Vagina (tissue), 2 donors: ENCODE results near the gene WDR7. TPM values are rescaled to one million over a fixed set of nuclear protein-coding genes. Genes with fewer than 3 reads are reported as not detected.

Source experiments
- DNase-seq, 2 donors: peaks; one replicate each; pipeline ENCODE4 v3.0.0-alpha.2; 2017; ENCODE audit errors: extremely low spot score in 2 of 2
- H3K27ac ChIP-seq: fragments of 200-600 bp; sonication (generic); one replicate; pipeline ENCODE4 v1.5.1; 2019
- H3K27me3 ChIP-seq: fragments of 200-600 bp; sonication (generic); one replicate; pipeline ENCODE4 v1.5.1; 2019
- H3K36me3 ChIP-seq, 2 donors: fragments of 200-600 bp; sonication (generic); one replicate each; pipeline ENCODE4 v1.5.1; 2017 to 2019
- H3K4me1 ChIP-seq: fragments of 200-600 bp; sonication (generic); one replicate; pipeline ENCODE4 v1.5.1; 2019
- H3K4me3 ChIP-seq, 2 donors: fragments of 200-600 bp; sonication (generic); 1 replicate in 1 of 2; 2 replicates in 1 of 2; pipeline ENCODE4 v1.5.1; 2016 to 2019
- H3K9me3 ChIP-seq: fragments of 200-600 bp; sonication (generic); one replicate; pipeline ENCODE4 v1.5.1; 2019
- CTCF ChIP-seq, 3 experiments: fragments of 450-650 bp in 2 of 3; fragments of 200-600 bp in 1 of 3; sonication (generic) in 1 of 3; IDR thresholded peaks; one replicate each; pipeline ENCODE4 v1.5.1; 2017 to 2019; ENCODE audit warnings: antibody characterized with exemption in 3 of 3, mild to moderate bottlenecking in 2 of 3, moderate library complexity in 2 of 3
- POLR2A ChIP-seq, 2 donors: fragments of 450-650 bp; IDR thresholded peaks; one replicate each; pipeline ENCODE4 v1.6.1; 2017; ENCODE audit warnings: antibody characterized with exemption in 2 of 2, mild to moderate bottlenecking in 2 of 2, moderate library complexity in 2 of 2
- POLR2AphosphoS5 ChIP-seq, 2 donors: sonication (generic); formaldehyde crosslinking; IDR thresholded peaks; one replicate each; pipeline ENCODE4 v1.9.0; 2017; ENCODE audit warnings: antibody characterized with exemption in 2 of 2, mild to moderate bottlenecking in 2 of 2, low read depth in 1 of 2; ENCODE audit not compliant: insufficient read depth in 1 of 2
- intact Hi-C: fragments of 100-400 bp; cut with DNase I; formaldehyde crosslinking; loops from one replicate; pipeline ENCODE4 v1.15.1; 2023
- total RNA-seq: library from RNA; depleted of rRNA; stranded (reverse); fragments of >200 nt; gene quantifications from one replicate; pipeline ENCODE4 v1.2.3, GENCODE V29; 2016

The WDR7 gene
- total RNA-seq: 26.3 TPM

GRCh38 chr18:56650944-56651770, at the start of gene WDR7:
Gene WDR7, plus strand, starts transcription at chr18:56651359. Its CDS starts 21,157 bp downstream, at chr18:56672516.
- Histone ChIP-seq H3K27ac (peak within 1 kb of the TSS; percentile 85), H3K4me3 (peak within 1 kb of the TSS; percentile 64 to 84), H3K36me3 (no peaks in the 10 kb centered on the region), H3K9me3 (no peaks in the 10 kb centered on the region), H3K27me3 (no peaks in the 10 kb centered on the region), H3K4me1 (peaks cover 25% of the 10 kb centered on the region)
- intact Hi-C loops: no loop called here
- peak; percentile 86 to 91 for TF ChIP-seq POLR2AphosphoS5 (IDR thresholded peaks at IDR 0.05; ENCODE audit: insufficient read depth in 1 of 2, low read depth in 1 of 2)
- peak in 1 of 2 donors; percentile 5 for TF ChIP-seq POLR2A (IDR thresholded peaks at IDR 0.05)
- TF ChIP-seq CTCF (IDR thresholded peaks at IDR 0.05): peak in 1 of 3 experiments; percentile 36
- peak in 1 of 2 donors; percentile 99 for DNase-seq

- DNase-seq: no peak
- intact Hi-C loops: no loop called here
- Histone ChIP-seq H3K36me3 (peaks cover 0 to 61% of the 10 kb centered on the region in 2 donors), H3K4me1 (no peaks in the 10 kb centered on the region), H3K4me3 (no peak overlapping the region), H3K27ac (no peak overlapping the region), H3K9me3 (no peaks in the 10 kb centered on the region), H3K27me3 (no peaks in the 10 kb centered on the region)
- no peak for TF ChIP-seq CTCF (IDR thresholded peaks at IDR 0.05)
- no peak for TF ChIP-seq POLR2A (IDR thresholded peaks at IDR 0.05)
- TF ChIP-seq POLR2AphosphoS5 (IDR thresholded peaks at IDR 0.05; ENCODE audit: insufficient read depth in 1 of 2, low read depth in 1 of 2): no peak
Measured at GRCh38 chr18:56606618-56607017, 44.5 kb upstream of the WDR7 start.

- Histone ChIP-seq H3K27me3 (no peaks in the 10 kb centered on the region), H3K36me3 (peaks cover 0 to 50% of the 10 kb centered on the region in 2 donors), H3K4me1 (no peaks in the 10 kb centered on the region), H3K4me3 (no peak overlapping the region), H3K27ac (no peak overlapping the region), H3K9me3 (no peaks in the 10 kb centered on the region)
- no peak for DNase-seq
- intact Hi-C loops: no loop called here
- TF ChIP-seq POLR2AphosphoS5 (IDR thresholded peaks at IDR 0.05; ENCODE audit: insufficient read depth in 1 of 2, low read depth in 1 of 2): no peak
- TF ChIP-seq POLR2A (IDR thresholded peaks at IDR 0.05): no peak
- TF ChIP-seq CTCF (IDR thresholded peaks at IDR 0.05): no peak
Measured at GRCh38 chr18:56615738-56616520, 35.2 kb upstream of the WDR7 start.

- Histone ChIP-seq H3K9me3 (no peaks in the 10 kb centered on the region), H3K36me3 (peaks cover 0 to 7% of the 10 kb centered on the region in 2 donors), H3K27me3 (no peaks in the 10 kb centered on the region), H3K4me3 (no peak overlapping the region), H3K4me1 (peaks cover 53% of the 10 kb centered on the region), H3K27ac (no peak overlapping the region)
- no peak for TF ChIP-seq CTCF (IDR thresholded peaks at IDR 0.05)
- TF ChIP-seq POLR2A (IDR thresholded peaks at IDR 0.05): no peak
- TF ChIP-seq POLR2AphosphoS5 (IDR thresholded peaks at IDR 0.05; ENCODE audit: insufficient read depth in 1 of 2, low read depth in 1 of 2): no peak
- intact Hi-C loops: no loop called here
- no peak for DNase-seq
Measured at GRCh38 chr18:56627991-56628390, 23.2 kb upstream of the WDR7 start.
